Parathyroid adenoma (tissue), 2 donors: Measurements from ENCODE around the gene GAK.

Source experiments
- H2AFZ ChIP-seq: fragments of 300-600 bp; sonication (generic); one replicate; pipeline ENCODE4 v1.7.0; 2017; ENCODE audit warnings: antibody characterized with exemption, mild to moderate bottlenecking
- H3K27ac ChIP-seq: fragments of 300-600 bp; sonication (generic); one replicate; pipeline ENCODE4 v1.7.0; 2017
- H3K27me3 ChIP-seq: fragments of 300-600 bp; sonication (generic); one replicate; pipeline ENCODE4 v1.7.0; 2017; ENCODE audit warnings: low read length; ENCODE audit not compliant: control insufficient read depth, insufficient read depth
- H3K36me3 ChIP-seq: fragments of 300-600 bp; sonication (generic); one replicate; pipeline ENCODE4 v1.7.0; 2017; ENCODE audit warnings: low read length; ENCODE audit not compliant: control insufficient read depth, insufficient read depth
- H3K4me1 ChIP-seq: fragments of 300-600 bp; sonication (generic); one replicate; pipeline ENCODE4 v1.7.0; 2017; ENCODE audit warnings: control low read depth
- H3K4me2 ChIP-seq: fragments of 300-600 bp; sonication (generic); one replicate; pipeline ENCODE4 v1.7.0; 2017; ENCODE audit warnings: low read length
- H3K4me3 ChIP-seq: fragments of 300-600 bp; sonication (generic); one replicate; pipeline ENCODE4 v1.7.0; 2017; ENCODE audit warnings: low read depth, low read length
- H3K79me2 ChIP-seq: fragments of 300-600 bp; sonication (generic); one replicate; pipeline ENCODE4 v1.7.0; 2017; ENCODE audit warnings: control low read depth
- H3K9ac ChIP-seq: fragments of 300-600 bp; sonication (generic); one replicate; pipeline ENCODE4 v1.7.0; 2017; ENCODE audit warnings: mild to moderate bottlenecking
- H3K9me3 ChIP-seq: fragments of 300-600 bp; sonication (generic); one replicate; pipeline ENCODE4 v1.7.0; 2017; ENCODE audit warnings: low read length; ENCODE audit not compliant: control insufficient read depth
- CTCF ChIP-seq: fragments of 300-600 bp; sonication (generic); IDR thresholded peaks from one replicate; pipeline ENCODE4 v1.7.0; 2017; ENCODE audit warnings: antibody characterized with exemption, mild to moderate bottlenecking
- donor health status: primary hyperparathyroidism.

Gene GAK

GRCh38 chr4:948936-949300, 16.8 kb upstream of the GAK start:
- Histone ChIP-seq H3K4me3 (no peak overlapping the region), H2AFZ (no peak overlapping the region), H3K36me3 (no peaks in the 10 kb centered on the region), H3K4me2 (no peak overlapping the region), H3K9me3 (no peaks in the 10 kb centered on the region), H3K9ac (no peak overlapping the region), H3K4me1 (no peaks in the 10 kb centered on the region), H3K27ac (no peak overlapping the region), H3K79me2 (peaks cover 5% of the 10 kb centered on the region), H3K27me3 (no peaks in the 10 kb centered on the region)
- no peak for TF ChIP-seq CTCF

GRCh38 chr4:948101-948935, 16.2 kb upstream of the GAK start:
- H3K4me2 ChIP-seq, result no peak overlapping the region
- peaks cover 5% of the 10 kb centered on the region for H3K79me2 ChIP-seq
- no peak for TF ChIP-seq CTCF
- H3K4me1 ChIP-seq, result no peaks in the 10 kb centered on the region
- no peak overlapping the region for H3K9ac ChIP-seq
- H3K9me3 ChIP-seq, result no peaks in the 10 kb centered on the region
- no peaks in the 10 kb centered on the region for H3K27me3 ChIP-seq
- H2AFZ ChIP-seq, result no peak overlapping the region
- no peak overlapping the region for H3K27ac ChIP-seq
- H3K4me3 ChIP-seq, result no peak overlapping the region
- no peaks in the 10 kb centered on the region for H3K36me3 ChIP-seq

- H3K27me3 ChIP-seq, result no peaks in the 10 kb centered on the region
- H2AFZ ChIP-seq, result no peak overlapping the region
- peaks cover 5% of the 10 kb centered on the region for H3K79me2 ChIP-seq
- no peaks in the 10 kb centered on the region for H3K4me1 ChIP-seq
- no peak overlapping the region for H3K27ac ChIP-seq
- H3K36me3 ChIP-seq, result no peaks in the 10 kb centered on the region
- H3K9me3 ChIP-seq, result no peaks in the 10 kb centered on the region
- no peak overlapping the region for H3K9ac ChIP-seq
- TF ChIP-seq CTCF, result no peak
- no peak overlapping the region for H3K4me3 ChIP-seq
- no peak overlapping the region for H3K4me2 ChIP-seq
Observed at GRCh38 chr4:947491-947971, 15.4 kb upstream of the GAK start.

- H3K9me3 ChIP-seq, result no peaks in the 10 kb centered on the region
- H3K4me1 ChIP-seq, result no peaks in the 10 kb centered on the region
- no peak overlapping the region for H3K27ac ChIP-seq
- no peak overlapping the region for H3K9ac ChIP-seq
- no peak for TF ChIP-seq CTCF
- H2AFZ ChIP-seq, result no peak overlapping the region
- H3K4me2 ChIP-seq, result no peak overlapping the region
- H3K27me3 ChIP-seq, result no peaks in the 10 kb centered on the region
- H3K36me3 ChIP-seq, result no peaks in the 10 kb centered on the region
- no peak overlapping the region for H3K4me3 ChIP-seq
- H3K79me2 ChIP-seq, result peaks cover 5% of the 10 kb centered on the region
Observed at GRCh38 chr4:946517-947471, 14.7 kb upstream of the GAK start.
